Skeletal muscle cell (primary cell): ENCODE measurements around the gene COL6A2.
"Not testable (repeated sequence)": the region's sequence is repeated elsewhere in the genome, so short reads cannot be mapped to it uniquely, and the experiment has no call there.

ENCODE experiments used
- DNase-seq: peaks from one replicate; pipeline ENCODE4 v3.0.0-alpha.2; 2010; ENCODE audit warnings: low read depth
- H3K4me3 ChIP-seq: 2 replicates; pipeline ENCODE4 v1.5.1; 2011; ENCODE audit warnings: low read depth, mild to moderate bottlenecking, control low read depth, low read length, moderate library complexity

COL6A2 gene

DNA sequence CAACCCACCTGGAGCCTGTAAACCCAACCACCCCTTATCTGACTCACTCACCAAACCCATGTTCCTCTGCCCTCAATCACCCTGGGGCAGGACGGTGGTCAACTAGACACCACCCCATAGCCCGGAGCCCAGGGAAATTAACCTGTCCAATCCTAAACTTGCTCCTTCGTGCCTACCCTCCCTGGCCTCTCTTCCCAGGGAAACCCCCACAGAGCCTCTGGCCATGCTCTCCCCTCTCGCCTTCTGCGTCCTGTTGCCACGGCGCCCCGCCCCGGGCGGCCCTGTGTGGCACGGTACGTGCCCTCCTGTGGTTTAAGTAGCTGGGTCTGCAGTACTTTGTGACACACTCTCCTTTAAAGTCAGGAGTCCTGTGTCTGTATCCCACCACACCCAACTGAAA lies 61.5 kb downstream of the COL6A2 start:
- H3K4me3 ChIP-seq = no peak overlapping the region
- no peak for DNase-seq

DNA sequence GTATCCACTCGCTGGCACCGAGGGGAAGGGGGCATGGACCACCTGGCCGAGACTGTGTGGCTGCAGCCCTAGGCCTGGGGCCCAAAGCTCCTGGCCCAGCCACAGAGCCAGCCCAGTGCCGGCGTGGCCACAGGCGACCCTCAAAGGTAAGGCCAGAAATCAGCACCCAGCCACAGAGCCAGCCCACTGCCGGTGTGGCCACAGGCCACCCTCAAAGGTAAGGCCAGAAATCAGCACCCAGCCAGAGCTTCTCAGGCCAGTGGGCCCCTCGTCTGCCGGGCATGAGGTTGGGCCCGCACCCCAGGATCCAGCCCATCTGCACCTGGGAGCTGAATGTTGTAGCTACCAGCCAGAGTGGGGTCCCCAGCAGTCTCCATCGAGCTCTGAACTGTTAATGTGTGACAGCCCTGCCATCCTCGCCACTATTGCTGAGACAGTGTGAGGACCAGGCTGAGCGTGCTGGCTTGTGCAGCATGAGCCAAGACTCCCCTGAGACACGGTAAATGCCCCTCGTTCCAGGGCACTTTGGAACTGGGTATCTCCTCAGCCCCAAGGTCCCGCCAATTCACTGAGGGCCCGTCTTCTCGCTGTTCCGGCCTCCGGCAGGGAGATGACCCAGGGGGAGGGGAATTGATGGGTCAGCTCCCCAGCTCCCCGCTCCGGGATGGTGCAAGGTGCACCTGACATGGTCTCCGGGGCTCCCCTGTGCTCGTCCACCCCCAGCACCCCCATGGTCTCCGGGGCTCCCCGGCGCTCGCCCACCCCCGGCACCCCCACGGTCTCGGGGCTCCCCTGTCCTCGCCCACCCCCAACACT lies 62.1 kb downstream of the COL6A2 start:
- no peak overlapping the region for H3K4me3 ChIP-seq
- no peak for DNase-seq

- no peak overlapping the region for H3K4me3 ChIP-seq
- no peak for DNase-seq
Measured at GRCh38 chr21:46160657-46160906, 62.7 kb downstream of the COL6A2 start.

- no peak for DNase-seq
- H3K4me3 ChIP-seq = no peak overlapping the region
Measured at GRCh38 chr21:46160907-46161632, 63.2 kb downstream of the COL6A2 start.

DNA sequence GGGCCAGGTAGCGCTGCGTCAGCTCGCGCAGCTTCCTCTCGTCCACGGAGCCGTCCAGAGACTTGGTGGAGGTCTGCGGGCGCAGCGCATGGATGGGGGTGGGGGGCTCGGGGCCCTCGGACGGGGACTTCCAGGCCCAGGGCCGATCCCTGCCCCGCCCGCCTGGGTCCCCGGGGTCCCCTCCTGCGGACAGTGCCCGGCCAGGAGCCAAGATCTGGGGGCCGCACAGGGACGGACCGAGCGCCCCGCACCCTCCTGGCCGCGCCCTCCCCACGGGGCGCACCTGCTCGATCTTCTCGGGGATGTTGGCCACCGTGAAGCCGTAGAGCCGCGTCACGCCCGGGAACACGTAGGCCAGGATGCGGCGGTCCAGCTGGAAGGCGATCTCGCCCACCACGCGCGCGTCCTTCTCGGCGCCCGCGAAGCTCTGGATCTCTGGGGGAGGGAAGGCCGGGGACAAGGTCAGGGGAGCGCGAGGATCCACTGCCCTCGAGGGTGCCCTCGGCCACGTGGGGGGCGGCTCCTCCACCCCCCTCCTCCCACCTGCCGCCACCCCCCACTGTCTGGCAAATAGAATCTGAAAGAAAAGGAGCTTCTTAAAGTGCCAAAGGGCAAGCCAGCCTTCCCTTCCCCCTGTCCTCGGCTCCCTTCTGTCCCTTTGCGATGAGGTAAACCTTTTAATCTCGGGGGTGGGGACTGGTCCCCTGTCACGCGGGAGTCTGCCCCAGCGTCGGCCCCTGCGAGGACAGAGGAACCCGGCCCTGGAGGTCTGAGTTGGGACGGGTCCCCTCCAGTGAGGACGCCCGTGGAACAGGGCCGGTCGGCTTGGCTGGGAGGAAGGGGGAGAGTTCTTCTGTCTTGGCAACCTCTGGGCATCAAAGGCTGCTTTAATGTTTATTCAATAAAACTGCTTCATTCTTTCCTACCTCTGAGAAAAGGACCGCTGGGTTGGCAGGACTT lies 64.0 kb downstream of the COL6A2 start:
- DNase-seq = no peak

DNA sequence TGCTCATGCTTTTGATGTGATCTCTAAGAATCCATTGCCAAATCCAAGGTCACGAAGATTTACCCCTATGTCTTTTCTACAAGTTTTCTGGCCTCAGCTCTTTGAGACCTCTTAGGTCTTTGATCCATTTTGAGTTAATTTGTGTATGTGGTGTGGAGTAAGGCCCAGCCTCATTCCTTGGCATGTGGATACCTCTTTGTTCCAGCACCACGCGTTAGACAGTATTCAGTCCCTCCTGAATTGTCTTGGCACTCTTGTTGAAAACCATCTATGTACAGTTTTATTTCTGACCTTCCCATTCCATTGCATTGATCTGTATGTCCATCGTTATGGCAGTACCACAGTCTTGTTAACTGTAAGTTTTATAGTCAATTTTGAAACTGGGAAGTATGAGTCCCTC lies 65.5 kb downstream of the COL6A2 start:
- no peak for DNase-seq
- H3K4me3 ChIP-seq = no peak overlapping the region

More for the DNA sequence above, 64.0 kb downstream of the COL6A2 start:
- H3K4me3 ChIP-seq = no peak overlapping the region

GRCh38 chr21:46165098-46165497 lies 67.2 kb downstream of the COL6A2 start:
- DNase-seq = no peak
- no peak overlapping the region for H3K4me3 ChIP-seq

- no peak overlapping the region for H3K4me3 ChIP-seq
- no peak for DNase-seq
Measured at GRCh38 chr21:46168238-46168637, 70.3 kb downstream of the COL6A2 start.

DNA sequence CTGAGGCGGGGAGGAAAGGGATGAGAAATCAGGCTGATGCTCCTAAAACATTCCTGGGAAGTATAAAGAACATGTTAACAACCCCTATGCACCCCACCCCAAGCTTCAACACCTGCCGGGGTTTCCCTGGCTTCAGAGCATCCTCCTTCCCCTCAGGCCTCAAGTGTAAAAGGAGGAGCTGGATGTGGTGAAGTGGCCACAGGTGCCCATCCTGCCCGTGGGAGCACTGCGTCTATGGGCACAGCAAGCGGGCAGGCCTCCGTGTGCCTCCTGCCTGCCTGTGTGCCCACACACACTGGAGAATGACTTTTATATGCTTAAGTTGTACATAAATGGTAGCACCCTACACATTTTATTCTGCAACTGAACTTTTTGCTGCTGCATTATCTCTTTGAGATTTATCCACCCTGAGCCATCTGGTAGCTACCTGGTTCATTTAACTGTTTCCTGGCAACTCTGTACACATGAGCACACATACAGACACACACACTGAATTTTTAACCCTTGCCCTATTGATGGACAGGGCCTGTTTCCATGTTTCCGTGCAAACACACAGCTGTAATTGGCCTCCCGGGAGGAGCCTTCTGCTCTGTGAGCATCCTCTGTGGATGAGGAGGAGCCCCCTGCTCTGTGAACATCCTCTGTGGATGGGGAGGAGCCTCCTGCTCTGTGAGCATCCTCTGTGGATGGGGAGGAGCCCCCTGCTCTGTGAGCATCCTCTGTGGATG lies 70.9 kb downstream of the COL6A2 start:
- no peak for DNase-seq

GRCh38 chr21:46170436-46171193 lies 72.7 kb downstream of the COL6A2 start:
- DNase-seq, H3K4me3 ChIP-seq: not testable (repeated sequence)

More for the DNA sequence above, 70.9 kb downstream of the COL6A2 start:
- H3K4me3 ChIP-seq = no peak overlapping the region

DNA sequence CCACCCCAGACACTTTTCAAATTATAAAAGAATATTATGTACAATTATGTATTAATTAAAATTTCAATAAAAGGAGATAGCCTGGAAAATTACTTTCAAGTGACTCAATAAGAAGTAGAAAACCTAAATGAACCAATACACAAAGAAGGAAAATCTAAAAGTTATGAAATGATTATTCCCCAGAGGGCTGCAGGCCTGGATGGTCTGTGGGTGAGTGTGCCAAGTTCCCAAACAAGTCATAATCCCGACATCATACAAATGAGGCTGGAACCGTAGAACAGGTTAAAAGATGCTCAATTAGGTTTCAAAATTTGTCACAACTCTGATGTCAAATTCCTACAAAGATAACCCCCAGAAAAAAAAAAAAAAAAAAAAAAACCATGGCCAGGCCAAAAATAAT lies 73.7 kb downstream of the COL6A2 start:
- H3K4me3 ChIP-seq = no peak overlapping the region

DNA sequence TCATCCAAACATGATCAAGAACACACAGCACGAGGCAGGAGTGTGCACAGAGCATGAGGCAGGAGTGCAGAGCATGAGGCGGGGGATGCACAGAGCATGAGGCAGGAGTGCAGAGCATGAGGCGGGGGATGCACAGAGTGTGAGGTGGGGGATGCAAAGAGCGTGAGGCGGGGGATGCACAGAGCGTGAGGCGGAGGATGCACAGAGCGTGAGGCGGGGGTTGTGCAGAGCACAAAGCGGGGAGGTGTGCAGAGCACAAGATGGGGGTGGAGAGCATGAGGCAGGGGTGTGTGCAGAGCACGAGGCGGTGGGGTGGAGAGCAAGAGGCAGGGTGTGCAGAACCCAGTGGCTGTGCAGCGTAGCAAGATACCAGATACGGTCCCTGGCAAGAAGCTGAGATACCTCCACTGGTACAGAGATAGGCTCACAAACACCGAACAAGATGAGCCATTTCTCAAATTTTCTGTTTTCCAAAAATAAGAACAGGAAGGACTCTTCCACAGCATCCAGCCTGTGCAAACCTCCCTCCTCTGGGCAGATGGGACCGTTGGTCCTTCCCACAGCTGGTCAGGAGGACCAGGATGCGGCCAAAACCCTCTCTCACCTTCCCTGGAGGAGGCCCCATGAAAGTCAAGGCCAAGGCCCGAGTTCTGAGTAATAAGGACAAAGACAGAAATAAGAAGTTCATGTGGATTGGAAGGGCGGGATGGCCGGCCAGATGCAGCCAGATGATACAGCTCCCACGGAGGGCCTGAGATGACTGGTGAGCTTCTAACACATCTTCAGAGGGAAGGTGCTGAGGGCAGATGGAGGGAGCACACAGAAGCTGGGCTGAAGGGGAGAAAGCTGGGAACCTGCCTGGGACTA lies 74.3 kb downstream of the COL6A2 start:
- DNase-seq = no peak
- no peak overlapping the region for H3K4me3 ChIP-seq

More for the DNA sequence above, 73.7 kb downstream of the COL6A2 start:
- DNase-seq = no peak

- H3K4me3 ChIP-seq = no peak overlapping the region
- DNase-seq = no peak
Measured at GRCh38 chr21:46172863-46173528, 75.1 kb downstream of the COL6A2 start.

- DNase-seq = no peak
- no peak overlapping the region for H3K4me3 ChIP-seq
Measured at GRCh38 chr21:46173573-46173972, 75.7 kb downstream of the COL6A2 start.

GRCh38 chr21:46176443-46177129 lies 78.7 kb downstream of the COL6A2 start:
- DNase-seq, H3K4me3 ChIP-seq: not testable (repeated sequence)

DNA sequence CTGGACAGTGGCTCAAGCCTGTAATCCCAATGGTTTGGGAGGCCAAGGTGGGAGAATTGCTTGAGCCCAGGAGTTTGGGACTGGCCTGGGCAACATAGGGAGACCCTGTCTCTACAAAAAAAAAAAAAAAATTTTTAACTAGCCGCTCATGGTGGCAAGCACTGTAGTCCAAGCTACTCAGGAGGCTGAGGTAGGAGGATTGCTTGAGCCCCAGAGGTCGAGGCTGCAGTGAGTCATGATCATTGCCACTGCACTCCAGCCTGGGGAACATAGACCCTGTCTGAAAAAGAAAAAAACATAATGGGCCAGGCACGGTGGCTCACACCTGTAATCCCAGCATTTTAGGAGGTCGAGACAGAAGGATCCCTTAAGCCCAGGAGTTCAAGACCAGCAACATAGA lies 81.0 kb downstream of the COL6A2 start:
- DNase-seq = no peak
- no peak overlapping the region for H3K4me3 ChIP-seq
